GM18526 (cell line): ENCODE measurements around the gene ZNF574.

Source experiments
- POLR2A ChIP-seq: IDR thresholded peaks from 3 replicates; pipeline ENCODE4 v1.6.1; 2011; ENCODE audit not compliant: insufficient read length; ENCODE audit errors: extremely low read depth

The ZNF574 gene

GRCh38 chr19:42053037-42053935, 22.7 kb upstream of the ZNF574 start:
- no peak for TF ChIP-seq POLR2A

DNA sequence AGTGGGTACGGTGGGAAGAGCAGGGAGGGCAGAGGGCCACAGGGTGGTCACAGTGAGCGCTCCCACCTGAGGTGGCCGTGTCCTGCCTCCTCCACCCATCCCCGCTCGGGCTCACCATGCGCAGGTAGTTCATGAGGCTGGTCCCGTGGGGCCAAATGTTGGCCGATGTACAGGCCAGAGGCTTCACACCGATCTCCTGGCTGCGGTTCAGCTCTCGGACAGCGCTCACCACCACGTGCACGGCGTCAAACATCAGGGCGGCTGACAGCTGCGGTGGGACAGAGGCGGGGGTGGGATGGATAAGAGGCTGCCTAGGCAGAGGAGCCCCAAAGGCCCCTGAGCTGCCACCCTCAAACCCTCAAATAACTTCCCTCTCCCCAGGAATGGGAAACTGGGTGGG, 21.8 kb upstream of the ZNF574 start:
- no peak for TF ChIP-seq POLR2A

DNA sequence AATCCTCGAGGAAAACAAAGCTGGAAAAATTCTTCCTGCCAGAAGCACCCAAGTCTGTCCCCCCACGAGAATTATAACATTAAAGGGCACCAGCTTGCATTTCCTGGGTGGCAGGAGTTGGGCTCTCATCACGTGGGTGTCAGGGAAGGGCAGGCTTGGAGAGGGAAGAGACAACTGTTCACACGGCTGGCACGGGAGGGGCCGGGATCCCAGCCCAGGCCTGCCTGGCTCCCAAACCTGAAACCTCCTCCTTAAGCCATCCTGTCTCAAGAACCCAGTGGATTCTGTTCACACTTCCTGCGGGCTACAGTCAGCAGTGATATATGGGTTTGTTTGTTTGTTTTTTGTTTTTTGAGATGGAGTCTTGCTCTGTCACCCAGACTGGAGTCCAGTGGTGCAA, 18.1 kb upstream of the ZNF574 start:
- TF ChIP-seq POLR2A, result no peak

- no peak for TF ChIP-seq POLR2A
These were observed 16.8 kb upstream of the ZNF574 start for GRCh38 chr19:42059196-42059595.

GRCh38 chr19:42060117-42060516, 15.8 kb upstream of the ZNF574 start:
- no peak for TF ChIP-seq POLR2A

- TF ChIP-seq POLR2A, result no peak
These were observed 13.6 kb upstream of the ZNF574 start for GRCh38 chr19:42062381-42062780.

DNA sequence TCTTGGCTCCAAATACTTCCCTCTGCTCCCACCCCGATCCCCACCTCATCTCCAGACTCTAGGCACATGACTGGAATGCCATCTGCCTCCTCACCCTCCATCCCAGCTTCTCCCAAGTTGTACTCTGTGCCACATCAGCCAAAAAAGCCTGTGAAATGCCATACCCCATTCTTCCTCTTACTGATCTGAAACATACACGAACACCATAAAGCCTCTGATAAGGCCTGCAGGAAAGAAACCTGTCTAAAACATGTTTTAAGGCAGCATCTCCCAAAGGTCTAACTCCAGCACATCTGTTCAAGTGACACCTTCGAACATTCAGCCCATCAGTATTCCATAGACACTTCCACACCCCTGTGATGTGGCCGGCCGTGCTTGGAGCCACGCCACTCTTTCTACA, 11.5 kb upstream of the ZNF574 start:
- no peak for TF ChIP-seq POLR2A

GRCh38 chr19:42065051-42065450, 10.9 kb upstream of the ZNF574 start:
- TF ChIP-seq POLR2A, result no peak

DNA sequence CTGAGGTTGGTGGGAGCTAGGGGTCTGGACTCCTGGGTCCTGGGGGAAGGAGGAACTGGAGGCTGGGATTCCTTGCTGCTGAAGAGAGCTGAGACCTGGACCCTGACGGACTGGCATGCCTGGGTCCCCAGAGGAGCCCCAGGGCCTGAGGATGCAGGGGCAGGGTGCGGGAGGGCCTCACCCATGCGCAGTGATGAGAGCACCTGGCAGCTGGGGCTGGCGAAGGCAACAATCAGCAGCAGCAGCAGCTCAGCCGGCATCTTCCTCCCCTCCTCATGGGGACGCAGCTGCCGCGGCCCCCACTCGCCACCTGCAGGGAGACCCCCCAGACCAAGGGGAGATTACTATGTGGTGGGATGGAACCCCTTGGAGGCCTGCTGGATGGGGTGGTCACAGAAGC, 10.5 kb upstream of the ZNF574 start:
- no peak for TF ChIP-seq POLR2A

GRCh38 chr19:42066075-42066754, 9.8 kb upstream of the ZNF574 start:
- no peak for TF ChIP-seq POLR2A

DNA sequence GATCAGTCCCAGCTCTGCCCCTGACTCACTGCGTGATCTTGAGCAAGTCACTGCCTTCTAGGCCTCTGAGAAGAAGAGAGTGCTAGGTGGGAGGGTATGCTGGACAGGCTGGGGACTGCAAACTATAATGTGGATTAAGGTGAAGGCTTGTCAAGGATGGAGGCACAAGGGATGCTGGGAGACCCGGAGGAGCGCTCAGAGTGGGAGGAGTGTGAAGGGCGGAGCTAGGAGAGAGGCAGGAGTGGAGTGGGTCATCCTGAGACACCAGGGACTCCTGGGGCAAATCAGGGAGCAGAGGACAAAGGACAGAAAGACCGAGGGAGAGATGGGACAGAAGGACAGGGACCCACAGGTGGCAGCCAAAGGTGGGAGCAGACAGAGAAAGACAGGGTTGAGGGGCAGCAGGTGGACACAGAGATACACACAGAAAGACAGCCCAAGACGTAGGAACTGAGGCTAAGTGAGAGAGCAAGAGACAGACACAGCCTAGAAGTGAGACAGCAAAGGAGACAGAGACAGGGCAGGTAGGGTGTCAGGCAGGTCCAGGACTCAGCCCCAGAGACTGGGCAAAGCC, 8.6 kb upstream of the ZNF574 start:
- no peak for TF ChIP-seq POLR2A

GRCh38 chr19:42068361-42068755, 7.6 kb upstream of the ZNF574 start:
- TF ChIP-seq POLR2A, result no peak

DNA sequence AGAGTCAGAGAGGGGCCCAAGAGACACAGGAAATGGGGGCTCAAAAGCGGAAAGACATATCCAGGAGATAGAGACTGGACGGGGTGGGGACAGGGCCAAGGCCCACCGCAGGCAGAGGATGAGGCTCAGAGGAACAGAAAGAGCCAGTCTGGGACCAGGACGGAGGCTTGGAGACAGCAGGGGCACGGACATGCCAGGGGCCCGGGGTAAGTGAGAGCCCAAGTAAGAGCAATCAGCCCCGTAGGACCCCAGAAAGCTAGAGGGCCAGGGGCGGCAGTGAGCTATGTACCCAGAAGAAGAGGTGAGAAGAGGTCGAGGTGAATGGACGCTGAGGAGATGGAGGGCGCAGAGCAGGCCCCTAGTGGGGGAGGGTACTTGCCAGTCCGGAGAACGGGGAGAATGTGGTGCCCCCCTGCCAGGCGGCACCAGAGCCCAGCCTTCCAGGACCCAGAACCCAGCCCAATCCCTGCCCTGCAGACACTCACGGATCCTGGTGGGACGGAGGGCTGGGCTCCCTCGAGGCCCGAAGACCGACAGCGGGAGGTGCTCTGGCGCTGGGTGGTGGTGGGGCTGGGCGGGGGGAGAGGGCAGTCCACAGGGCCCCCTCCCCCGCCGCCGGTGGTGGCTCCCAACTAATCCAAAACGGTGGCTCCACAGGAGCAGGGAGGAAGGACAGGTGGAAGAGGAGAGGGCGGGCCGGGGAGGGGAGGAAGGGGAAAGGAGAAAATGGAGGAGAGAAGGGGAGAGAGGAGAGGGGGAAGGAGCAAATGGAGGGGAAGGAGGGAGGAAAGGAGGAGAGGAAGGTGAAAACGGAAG, 7.0 kb upstream of the ZNF574 start:
- no peak for TF ChIP-seq POLR2A

GRCh38 chr19:42069619-42070351, 6.2 kb upstream of the ZNF574 start, which contains the start of gene GRIK5:
Gene GRIK5, minus strand, starts transcription at chr19:42070206. Its CDS starts 4,436 bp downstream, at chr19:42065770.
- TF ChIP-seq POLR2A, result no peak
